OCI-LY7 (cell line): ENCODE measurements around the gene NOVA2. TPM values are rescaled to one million over a fixed set of nuclear protein-coding genes. Genes with fewer than 3 reads are reported as not detected.
A peak's percentile ranks its signal among the peaks of the same experiment; 100 is the strongest.

Experiments used
- BruUV-seq: library from RNA; stranded (reverse); fragments of 400-500 nt; replicated peaks from 2 replicates; lab custom pipeline; 2021; lab: Mats Ljungman, UMichigan
- CTCF ChIA-PET: fragments of 300-600 bp; sonication (Branson Sonifier 250); formaldehyde crosslinking; loops from one replicate; lab custom pipeline; 2022; ENCODE audit warnings: antibody characterized with exemption; ENCODE audit not compliant: unreplicated experiment; lab: Charles Lee
- POLR2A ChIA-PET: fragments of 300-600 bp; sonication (Branson Sonifier 250); formaldehyde crosslinking; loops from one replicate; lab custom pipeline; 2022; ENCODE audit warnings: antibody characterized with exemption; lab: Charles Lee
- DNase-seq: peaks from one replicate; pipeline ENCODE4 v3.0.0-alpha.2; 2015; ENCODE audit warnings: low spot score
- H2AFZ ChIP-seq: fragments of 200-600 bp; sonication (generic), shearing (Covaris generic); 2 replicates; pipeline ENCODE4 v1.6.1; 2014; ENCODE audit warnings: mild to moderate bottlenecking, antibody characterized with exemption, low read length, moderate library complexity
- H3K27ac ChIP-seq: fragments of 200-600 bp; sonication (generic); 2 replicates; pipeline ENCODE4 v1.5.1; 2014; ENCODE audit warnings: mixed run types, low read depth, mild to moderate bottlenecking, moderate library complexity, low read length, inconsistent platforms; ENCODE audit not compliant: poor library complexity, severe bottlenecking
- H3K36me3 ChIP-seq: fragments of 200-600 bp; sonication (generic); 2 replicates; pipeline ENCODE4 v1.6.1; 2014; ENCODE audit warnings: mild to moderate bottlenecking, antibody characterized with exemption, low read length, moderate library complexity, mixed read lengths; ENCODE audit not compliant: insufficient read depth
- H3K4me1 ChIP-seq: fragments of 200-600 bp; sonication (generic); 2 replicates; pipeline ENCODE4 v1.5.1; 2014; ENCODE audit warnings: mild to moderate bottlenecking, low read length; ENCODE audit not compliant: insufficient read depth, poor library complexity, severe bottlenecking
- H3K4me2 ChIP-seq: fragments of 200-600 bp; sonication (generic); 2 replicates; pipeline ENCODE4 v1.6.1; 2014; ENCODE audit warnings: mild to moderate bottlenecking, low read length
- H3K4me3 ChIP-seq: fragments of 200-600 bp; sonication (generic); 2 replicates; pipeline ENCODE4 v1.5.1; 2014; ENCODE audit warnings: mild to moderate bottlenecking, low read depth, low read length; ENCODE audit not compliant: poor library complexity, severe bottlenecking
- H3K79me2 ChIP-seq: fragments of 200-600 bp; sonication (generic); 2 replicates; pipeline ENCODE4 v1.6.1; 2016; ENCODE audit warnings: low read depth, mild to moderate bottlenecking, low read length, moderate library complexity, mixed read lengths; ENCODE audit not compliant: insufficient read depth
- H3K9me2 ChIP-seq: fragments of 200-600 bp; sonication (generic); 2 replicates; pipeline ENCODE4 v1.6.1; 2016; ENCODE audit warnings: mild to moderate bottlenecking, low read length, mixed read lengths; ENCODE audit not compliant: insufficient read depth
- H3K9me3 ChIP-seq: fragments of 200-600 bp; sonication (generic); 2 replicates; pipeline ENCODE4 v1.6.1; 2014; ENCODE audit warnings: mild to moderate bottlenecking, mixed run types, low read length, mixed read lengths
- H4K20me1 ChIP-seq: fragments of 200-600 bp; sonication (generic); 2 replicates; pipeline ENCODE4 v1.6.1; 2014; ENCODE audit warnings: mild to moderate bottlenecking, antibody characterized with exemption, low read length, moderate library complexity, mixed read lengths; ENCODE audit not compliant: insufficient read depth
- EZH2phosphoT487 ChIP-seq: fragments of 200-600 bp; sonication (generic); IDR thresholded peaks from 2 replicates; pipeline ENCODE4 v1.6.1; 2018; ENCODE audit warnings: low read depth, borderline replicate concordance, mild to moderate bottlenecking, mixed run types, antibody characterized with exemption, low read length, moderate library complexity, mixed read lengths
- intact Hi-C: fragments of 100-400 bp; cut with micrococcal nuclease; formaldehyde crosslinking; loops from one replicate; pipeline ENCODE4 v1.10.0; 2022; ENCODE audit not compliant: unreplicated experiment
- microRNA-seq: library from miRNA; unstranded; fragments of <30 nt; microRNA quantifications from one replicate; pipeline ENCODE4 v1.2.0, GENCODE V29; 2022; ENCODE audit warnings: borderline replicate concordance
- small RNA-seq: library from RNA; depleted of rRNA; stranded (forward); fragments of <200 nt; gene quantifications from one replicate; pipeline ENCODE3, GENCODE V24; 2014
- total RNA-seq, 2 experiments: library from RNA; depleted of rRNA in 1 of 2; stranded (reverse); fragments of >200 nt in 1 of 2; shearing (Covaris generic) in 1 of 2; gene quantifications; 2 replicates each; pipeline ENCODE4 v1.2.3, GENCODE V29; 2014 to 2022
- TF ChIP-seq, protein P1 (sequence below): fragments of 200-600 bp; sonication (generic); conservative IDR thresholded peaks from 2 replicates; pipeline ENCODE4 v1.5.1; 2014; ENCODE audit warnings: mild to moderate bottlenecking, antibody characterized with exemption, low read length, moderate library complexity, mixed read lengths

The NOVA2 gene
- total RNA-seq, 2 experiments from 2014 or later, result 0.19 TPM; not detected in 1

DNA sequence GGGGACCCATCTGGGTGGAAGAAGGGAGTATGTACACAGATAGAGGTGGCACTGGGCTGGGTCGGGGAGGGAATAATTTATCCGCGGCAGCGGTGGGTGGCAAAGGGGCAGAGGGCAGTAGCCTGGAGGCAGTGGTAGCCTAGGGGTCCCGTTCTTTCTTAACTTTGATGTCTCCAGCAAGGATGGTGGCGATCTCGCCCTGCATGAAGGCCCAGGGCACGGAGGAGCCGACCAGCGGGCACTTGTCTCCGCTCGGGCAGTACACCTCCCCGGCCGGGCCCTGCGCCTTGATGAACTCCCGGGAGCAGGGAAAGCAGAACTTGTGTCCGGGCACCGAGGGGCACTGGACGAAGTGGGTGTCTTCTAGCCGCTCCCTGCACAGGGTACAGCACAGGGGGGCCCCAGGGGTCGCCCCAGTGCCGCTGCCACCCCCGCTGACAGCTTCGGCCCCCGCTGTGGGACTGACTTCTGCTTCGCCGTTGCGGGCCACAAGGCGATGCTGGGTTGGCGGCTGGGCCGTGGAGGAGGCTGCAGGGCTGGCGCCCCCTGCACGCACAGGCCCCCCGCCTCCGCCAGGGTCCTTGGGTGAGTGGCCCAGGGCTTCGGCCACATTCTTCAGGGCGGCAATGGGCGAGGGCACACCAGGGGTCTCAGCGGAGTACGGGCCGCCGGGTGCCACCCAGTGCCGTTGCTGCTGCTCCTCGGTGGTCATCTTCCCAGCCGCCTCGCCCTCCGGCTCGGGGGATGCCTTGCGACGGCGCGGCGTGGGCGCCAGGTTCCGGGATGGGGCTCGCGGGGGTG, 89.6 kb downstream of the NOVA2 start:
- CTCF ChIA-PET, result interaction anchor here (1.1 kb wide), 1 partner anchor 67 kb away, joined by 3 read pairs; no protein-coding TSS in a partner anchor
- POLR2A ChIA-PET, result no interaction called here
- H3K79me2 ChIP-seq, result peaks cover 18% of the 10 kb centered on the region; the same call in 1 of the 2 replicates
- TF ChIP-seq EZH2phosphoT487, result no peak
- TF ChIP-seq, protein P1, sequence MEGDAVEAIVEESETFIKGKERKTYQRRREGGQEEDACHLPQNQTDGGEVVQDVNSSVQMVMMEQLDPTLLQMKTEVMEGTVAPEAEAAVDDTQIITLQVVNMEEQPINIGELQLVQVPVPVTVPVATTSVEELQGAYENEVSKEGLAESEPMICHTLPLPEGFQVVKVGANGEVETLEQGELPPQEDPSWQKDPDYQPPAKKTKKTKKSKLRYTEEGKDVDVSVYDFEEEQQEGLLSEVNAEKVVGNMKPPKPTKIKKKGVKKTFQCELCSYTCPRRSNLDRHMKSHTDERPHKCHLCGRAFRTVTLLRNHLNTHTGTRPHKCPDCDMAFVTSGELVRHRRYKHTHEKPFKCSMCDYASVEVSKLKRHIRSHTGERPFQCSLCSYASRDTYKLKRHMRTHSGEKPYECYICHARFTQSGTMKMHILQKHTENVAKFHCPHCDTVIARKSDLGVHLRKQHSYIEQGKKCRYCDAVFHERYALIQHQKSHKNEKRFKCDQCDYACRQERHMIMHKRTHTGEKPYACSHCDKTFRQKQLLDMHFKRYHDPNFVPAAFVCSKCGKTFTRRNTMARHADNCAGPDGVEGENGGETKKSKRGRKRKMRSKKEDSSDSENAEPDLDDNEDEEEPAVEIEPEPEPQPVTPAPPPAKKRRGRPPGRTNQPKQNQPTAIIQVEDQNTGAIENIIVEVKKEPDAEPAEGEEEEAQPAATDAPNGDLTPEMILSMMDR, result no peak
- no peak for DNase-seq
- no TSS peak for BruUV-seq
- H3K27ac ChIP-seq, result no peak overlapping the region
- peak overlapping the region; percentile 53 for H3K4me3 ChIP-seq
- H3K4me2 ChIP-seq, result peak overlapping the region; percentile 95
- no peaks in the 10 kb centered on the region for H4K20me1 ChIP-seq
- H3K9me2 ChIP-seq, result no peaks in the 10 kb centered on the region
- peaks cover 13% of the 10 kb centered on the region; the same call in 1 of the 2 replicates for H3K36me3 ChIP-seq
- H3K9me3 ChIP-seq, result no peaks in the 10 kb centered on the region
- intact Hi-C loops, result loop anchor here (1.0 to 10.0 kb wide), 3 partner anchors 21 to 179 kb away; partner anchors contain the start of gene SYMPK
- peaks cover 44% of the 10 kb centered on the region for H3K4me1 ChIP-seq
- no peak overlapping the region for H2AFZ ChIP-seq

Small RNA genes lying within 50 kb of the gene (microRNA-seq; reads per million reads assigned to microRNA genes)
- gene MIR769, result 687 reads per million, percentile 79 among the genes with 10 or more reads in this experiment

Small RNA genes lying within 50 kb of the gene (small RNA-seq; reads per million reads assigned to genes)
- 14.0 reads per million, percentile 96 among the genes with 10 or more reads in this experiment for gene MIR769

Other genes starting within 250 kb of the NOVA2 start
- gene FBXO46, start 243.0 kb downstream of the NOVA2 start, total RNA-seq (2014; rRNA removed; shearing (Covaris generic)), result 23.9 and 27.5 TPM in 2 replicates
- gene FBXO46, start 243.0 kb downstream of the NOVA2 start, total RNA-seq (2022), result 31.7 and 32.2 TPM in 2 replicates
- not detected in 2 replicates for gene MEIOSIN, start 240.4 kb downstream of the NOVA2 start, total RNA-seq (2014; rRNA removed; shearing (Covaris generic))
- gene MEIOSIN, start 240.4 kb downstream of the NOVA2 start, total RNA-seq (2022), result not detected in 2 replicates
- gene SIX5, start 204.6 kb downstream of the NOVA2 start, total RNA-seq (2014; rRNA removed; shearing (Covaris generic)), result 9.4 and 10.2 TPM in 2 replicates
- 15.2 and 18.6 TPM in 2 replicates for gene SIX5, start 204.6 kb downstream of the NOVA2 start, total RNA-seq (2022)
- 12.8 and 14.9 TPM in 2 replicates for gene DMPK, start 191.4 kb downstream of the NOVA2 start, total RNA-seq (2014; rRNA removed; shearing (Covaris generic))
- 34.7 and 46.9 TPM in 2 replicates for gene DMPK, start 191.4 kb downstream of the NOVA2 start, total RNA-seq (2022)
- gene DMWD, start 181.0 kb downstream of the NOVA2 start, total RNA-seq (2014; rRNA removed; shearing (Covaris generic)), result 27.1 and 43.2 TPM in 2 replicates
- 44.0 and 57.3 TPM in 2 replicates for gene DMWD, start 181.0 kb downstream of the NOVA2 start, total RNA-seq (2022)
- gene RSPH6A, start 158.6 kb downstream of the NOVA2 start, total RNA-seq (2014; rRNA removed; shearing (Covaris generic)), result 0.16 and 0.21 TPM in 2 replicates
- 0.63 and 0.72 TPM in 2 replicates for gene RSPH6A, start 158.6 kb downstream of the NOVA2 start, total RNA-seq (2022)
- 84.4 and 116 TPM in 2 replicates for gene SYMPK, start 110.7 kb downstream of the NOVA2 start, total RNA-seq (2014; rRNA removed; shearing (Covaris generic))
- gene SYMPK, start 110.7 kb downstream of the NOVA2 start, total RNA-seq (2022), result 118 and 133 TPM in 2 replicates
- not detected in 2 replicates for gene FOXA3, start 109.5 kb downstream of the NOVA2 start, total RNA-seq (2014; rRNA removed; shearing (Covaris generic))
- 0.57 TPM in 1 of 2 replicates, not detected in the other for gene FOXA3, start 109.5 kb downstream of the NOVA2 start, total RNA-seq (2022)
- 47.4 and 53.5 TPM in 2 replicates for gene IRF2BP1, start 87.7 kb downstream of the NOVA2 start, total RNA-seq (2014; rRNA removed; shearing (Covaris generic))
- gene IRF2BP1, start 87.7 kb downstream of the NOVA2 start, total RNA-seq (2022), result 25.4 and 30.9 TPM in 2 replicates
- 5.2 and 5.3 TPM in 2 replicates for gene MYPOP, start 71.3 kb downstream of the NOVA2 start, total RNA-seq (2014; rRNA removed; shearing (Covaris generic))
- gene MYPOP, start 71.3 kb downstream of the NOVA2 start, total RNA-seq (2022), result 15.6 and 16.1 TPM in 2 replicates
- not detected in 2 replicates for gene NANOS2, start 59.1 kb downstream of the NOVA2 start, total RNA-seq (2014; rRNA removed; shearing (Covaris generic))
- gene NANOS2, start 59.1 kb downstream of the NOVA2 start, total RNA-seq (2022), result not detected in 2 replicates
- 14.2 and 15.3 TPM in 2 replicates for gene CCDC61, start 21.6 kb upstream of the NOVA2 start, total RNA-seq (2014; rRNA removed; shearing (Covaris generic))
- 20.1 and 23.0 TPM in 2 replicates for gene CCDC61, start 21.6 kb upstream of the NOVA2 start, total RNA-seq (2022)
- gene PGLYRP1, start 49.2 kb upstream of the NOVA2 start, total RNA-seq (2014; rRNA removed; shearing (Covaris generic)), result not detected in 2 replicates
- gene PGLYRP1, start 49.2 kb upstream of the NOVA2 start, total RNA-seq (2022), result not detected in 2 replicates
- gene IGFL4, start 67.1 kb upstream of the NOVA2 start, total RNA-seq (2014; rRNA removed; shearing (Covaris generic)), result not detected in 2 replicates
- not detected in 2 replicates for gene IGFL4, start 67.1 kb upstream of the NOVA2 start, total RNA-seq (2022)
- gene IGFL3, start 150.8 kb upstream of the NOVA2 start, total RNA-seq (2014; rRNA removed; shearing (Covaris generic)), result not detected in 2 replicates
- not detected in 2 replicates for gene IGFL3, start 150.8 kb upstream of the NOVA2 start, total RNA-seq (2022)
- gene IGFL2, start 174.4 kb upstream of the NOVA2 start, total RNA-seq (2014; rRNA removed; shearing (Covaris generic)), result not detected in 2 replicates
- not detected in 2 replicates for gene IGFL2, start 174.4 kb upstream of the NOVA2 start, total RNA-seq (2022)